Measurements from ENCODE around the gene CENPE. TPM values are rescaled to one million over a fixed set of nuclear protein-coding genes. Genes with fewer than 3 reads are reported as not detected.

CENPE gene
- total and polyA plus RNA-seq, 2 of the 8 experiments (the other 6 are each of a cell fraction or from before 2014, with no cell fraction given): 2.1 to 49.0 TPM

GRCh38 chr4:103198111-103198765 is at the start of gene CENPE (continued):
- no peak for TF ChIP-seq RFX5 (IDR thresholded peaks at IDR 0.05; ENCODE audit: borderline replicate concordance, low read depth, low read length)
- TF ChIP-seq KDM4A (IDR thresholded peaks at IDR 0.05; ENCODE audit: low read depth, low read length, severe bottlenecking): peak; percentile 92
- no peak for TF ChIP-seq YY1 (IDR thresholded peaks at IDR 0.05; ENCODE audit: low read depth, low read length)
- TF ChIP-seq TEAD4 (IDR thresholded peaks at IDR 0.05; ENCODE audit: low read depth, low read length): no peak; the same call in 1 of the 2 replicates
- no peak for TF ChIP-seq FOSL1 (IDR thresholded peaks at IDR 0.05; ENCODE audit: insufficient read depth, low read depth, low read length)
- TF ChIP-seq TAF7 (optimal IDR thresholded peaks at IDR 0.05; ENCODE audit: borderline replicate concordance, low read depth, low read length): peak; percentile 77
- 0 out of 4 replicates have a peak, but pooled peaks of 1 of the 2 experiments have one; percentile 12 for TF ChIP-seq SIN3A (conservative IDR thresholded peaks at IDR 0.05 in 1 of 2, IDR thresholded peaks at IDR 0.05 in 1 of 2; ENCODE audit: low read depth in 1 of 2, low read length in 2 of 2)
- no peak for TF ChIP-seq ZNF274 (IDR thresholded peaks at IDR 0.05; ENCODE audit: borderline replicate concordance, extremely low read depth, low read length)
- peak; percentile 78 for TF ChIP-seq PHF8 (conservative IDR thresholded peaks at IDR 0.05; ENCODE audit: low read depth, low read length)
- no peak for TF ChIP-seq CTCF (IDR thresholded peaks at IDR 0.05; ENCODE audit: control extremely low read depth in 1 of 3, insufficient read depth in 1 of 3, low read depth in 1 of 3, low read length in 3 of 3)
- no peak for TF ChIP-seq SUZ12 (IDR thresholded peaks at IDR 0.05; ENCODE audit: low read length)
- no peak for TF ChIP-seq NANOG (IDR thresholded peaks at IDR 0.05; ENCODE audit: insufficient read depth, low read depth, low read length, poor library complexity, severe bottlenecking)
- TF ChIP-seq CHD2 (IDR thresholded peaks at IDR 0.05; ENCODE audit: low read length): 0 out of 2 replicates have a peak, but pooled peaks have one; percentile 28
- TF ChIP-seq CBX8 (IDR thresholded peaks at IDR 0.05; ENCODE audit: borderline replicate concordance, low read depth, low read length): no peak
- no peak for TF ChIP-seq HDAC6 (IDR thresholded peaks at IDR 0.05; ENCODE audit: low read depth, low read length)
- no peak for TF ChIP-seq SP2 (IDR thresholded peaks at IDR 0.05; ENCODE audit: low read length)
- no peak for TF ChIP-seq TCF12 (IDR thresholded peaks at IDR 0.05; ENCODE audit: low read depth, low read length)
- peak; percentile 37; the same call in 1 of the 2 replicates for TF ChIP-seq SIX5 (IDR thresholded peaks at IDR 0.05; ENCODE audit: low read depth, low read length)
- TF ChIP-seq EP300 (IDR thresholded peaks at IDR 0.05; ENCODE audit: borderline replicate concordance in 1 of 2, low read depth in 2 of 2, low read length in 2 of 2): peak in 1 of 2 experiments; percentile 100; a peak in 2 of 3 replicates

Data from H1 (cell line).